H1 (cell line): Measurements from ENCODE around the gene SPINK1. TPM values are rescaled to one million over a fixed set of nuclear protein-coding genes. Genes with fewer than 3 reads are reported as not detected.

Experiments
- CTCF ChIA-PET: fragments of 300-600 bp; sonication (Branson Sonifier 250); formaldehyde crosslinking; loops from one replicate; lab custom pipeline; 2021; ENCODE audit not compliant: partially characterized antibody; lab: Charles Lee
- POLR2A ChIA-PET: fragments of 300-600 bp; sonication (Branson Sonifier 250); formaldehyde crosslinking; loops from one replicate; lab custom pipeline; 2021; ENCODE audit warnings: inconsistent platforms; ENCODE audit not compliant: partially characterized antibody; lab: Charles Lee
- DNase-seq, 2 experiments: peaks; one replicate each; pipeline versions ENCODE4 v3.0.0 to v3.0.0-alpha.2; 2010 to 2022; ENCODE audit warnings: low spot score in 2 of 2, low read depth in 1 of 2, mixed read lengths in 1 of 2
- FAIRE-seq: peaks from 2 replicates; lab custom pipeline; 2011; peaks lifted over from hg19 to GRCh38; lab: Jason Lieb, UNC
- H2AFZ ChIP-seq: 2 replicates; pipeline ENCODE4 v1.8.1; 2012; ENCODE audit warnings: low read length, inconsistent platforms
- H2AK5ac ChIP-seq: 2 replicates; pipeline ENCODE4 v1.6.1; 2013; ENCODE audit warnings: low read depth, low read length
- H2BK120ac ChIP-seq: replicated peaks from 2 replicates; pipeline ENCODE3; 2013; ENCODE audit warnings: low read depth, low read length, inconsistent platforms
- H2BK12ac ChIP-seq: 2 replicates; pipeline ENCODE4 v1.6.1; 2013; ENCODE audit warnings: low read depth, low read length
- H2BK15ac ChIP-seq: 2 replicates; pipeline ENCODE4 v1.6.1; 2013; ENCODE audit warnings: low read length
- H2BK20ac ChIP-seq: 2 replicates; pipeline ENCODE4 v1.6.1; 2013; ENCODE audit warnings: low read length
- H2BK5ac ChIP-seq: 2 replicates; pipeline ENCODE4 v1.6.1; 2013; ENCODE audit warnings: low read depth, low read length
- H3K14ac ChIP-seq: 2 replicates; pipeline ENCODE4 v1.6.1; 2013; ENCODE audit warnings: inconsistent platforms; ENCODE audit not compliant: insufficient read length
- H3K18ac ChIP-seq: 2 replicates; pipeline ENCODE4 v1.6.1; 2013; ENCODE audit warnings: low read length; ENCODE audit errors: extremely low read depth
- H3K23ac ChIP-seq: 2 replicates; pipeline ENCODE4 v1.6.1; 2013; ENCODE audit warnings: inconsistent platforms; ENCODE audit not compliant: insufficient read length
- H3K23me2 ChIP-seq: 2 replicates; pipeline ENCODE4 v1.6.1; 2013; ENCODE audit warnings: low read depth, low read length
- H3K27ac ChIP-seq: 2 replicates; pipeline ENCODE4 v1.6.1; 2011; ENCODE audit warnings: low read depth, low read length, inconsistent platforms
- H3K27me3 ChIP-seq, 4 experiments: replicated peaks in 1 of 4; 1 replicate in 1 of 4; 2 replicates in 3 of 4; pipeline versions ENCODE4 v1.6.1 to v1.8.1; 2011 to 2013; ENCODE audit warnings: low read length in 3 of 4, mild to moderate bottlenecking in 3 of 4, inconsistent platforms in 2 of 4, mixed read lengths in 2 of 4, moderate library complexity in 1 of 4; ENCODE audit not compliant: control insufficient read depth in 3 of 4, insufficient read depth in 3 of 4; ENCODE audit errors: extremely low read depth in 1 of 4
- H3K36me3 ChIP-seq, 4 experiments: 2 replicates each; pipeline versions ENCODE4 v1.6.1 to v1.8.1; 2011 to 2013; ENCODE audit warnings: mild to moderate bottlenecking in 4 of 4, low read length in 3 of 4, moderate library complexity in 2 of 4, control low read depth in 1 of 4, inconsistent platforms in 1 of 4; ENCODE audit not compliant: insufficient read depth in 4 of 4, control insufficient read depth in 2 of 4
- H3K4ac ChIP-seq: replicated peaks from 2 replicates; pipeline ENCODE3; 2013; ENCODE audit warnings: low read length, low read depth, mixed read lengths, inconsistent platforms; ENCODE audit not compliant: insufficient read length
- H3K4me1 ChIP-seq, 4 experiments: replicated peaks in 1 of 4; 1 replicate in 1 of 4; 2 replicates in 3 of 4; pipeline versions ENCODE4 v1.6.1 to v1.8.1; 2011 to 2013; ENCODE audit warnings: low read length in 3 of 4, inconsistent platforms in 2 of 4, mixed read lengths in 1 of 4; ENCODE audit not compliant: insufficient read depth in 4 of 4, control insufficient read depth in 3 of 4
- H3K4me2 ChIP-seq, 2 experiments: 2 replicates each; pipeline versions ENCODE4 v1.6.1 to v1.8.1; 2011 to 2013; ENCODE audit warnings: low read depth in 2 of 2, low read length in 2 of 2, control low read depth in 1 of 2, inconsistent platforms in 1 of 2, mild to moderate bottlenecking in 1 of 2; ENCODE audit not compliant: insufficient read depth in 1 of 2
- H3K4me3 ChIP-seq, 4 experiments: fragments of 200-600, 300-600 bp in 1 of 4; sonication (generic), shearing (Covaris generic), sonication (Bioruptor Twin) in 1 of 4; 2 replicates each; pipeline versions ENCODE4 v1.5.1 to v1.8.1; 2011 to 2016; ENCODE audit warnings: low read length in 4 of 4, low read depth in 3 of 4, control low read depth in 2 of 4, inconsistent platforms in 2 of 4, mild to moderate bottlenecking in 2 of 4, mixed read lengths in 1 of 4, moderate library complexity in 1 of 4; ENCODE audit not compliant: insufficient read depth in 2 of 4; ENCODE audit errors: extremely low read depth in 1 of 4
- H3K56ac ChIP-seq: replicated peaks from 2 replicates; pipeline ENCODE3; 2013; ENCODE audit warnings: low read depth, mild to moderate bottlenecking, mixed read lengths, low read length, inconsistent platforms; ENCODE audit not compliant: insufficient read length
- H3K79me1 ChIP-seq: 2 replicates; pipeline ENCODE4 v1.6.1; 2013; ENCODE audit warnings: low read depth, low read length, control low read depth
- H3K79me2 ChIP-seq, 2 experiments: 2 replicates each; pipeline versions ENCODE4 v1.6.1 to v1.8.1; 2012 to 2013; ENCODE audit warnings: low read length in 2 of 2, mild to moderate bottlenecking in 2 of 2, inconsistent platforms in 1 of 2; ENCODE audit not compliant: insufficient read depth in 2 of 2, control insufficient read depth in 1 of 2
- H3K9ac ChIP-seq, 4 experiments: replicated peaks in 1 of 4; 1 replicate in 1 of 4; 2 replicates in 3 of 4; pipeline versions ENCODE4 v1.6.1 to v1.8.1; 2011 to 2013; ENCODE audit warnings: low read depth in 3 of 4, low read length in 3 of 4, control low read depth in 2 of 4, mild to moderate bottlenecking in 2 of 4, moderate library complexity in 2 of 4, inconsistent platforms in 1 of 4; ENCODE audit errors: extremely low read depth in 1 of 4
- H3K9me3 ChIP-seq, 2 experiments: 2 replicates each; pipeline versions ENCODE4 v1.6.1 to v1.8.1; 2012 to 2013; ENCODE audit warnings: mild to moderate bottlenecking in 2 of 2, moderate library complexity in 2 of 2, control low read depth in 1 of 2, inconsistent platforms in 1 of 2, low read depth in 1 of 2, low read length in 1 of 2, mixed read lengths in 1 of 2; ENCODE audit not compliant: insufficient read depth in 2 of 2
- H4K20me1 ChIP-seq, 2 experiments: replicated peaks in 1 of 2; 2 replicates each; pipeline versions ENCODE3 to v1.8.1; 2011 to 2013; ENCODE audit warnings: inconsistent platforms in 2 of 2, low read length in 2 of 2, mild to moderate bottlenecking in 1 of 2; ENCODE audit not compliant: insufficient read depth in 2 of 2, control insufficient read depth in 1 of 2
- H4K5ac ChIP-seq: 2 replicates; pipeline ENCODE4 v1.6.1; 2013; ENCODE audit warnings: low read length, low read depth, mixed read lengths, inconsistent platforms; ENCODE audit not compliant: insufficient read length
- H4K8ac ChIP-seq: 2 replicates; pipeline ENCODE4 v1.8.0; 2013; ENCODE audit warnings: mild to moderate bottlenecking, moderate library complexity, low read length, inconsistent platforms; ENCODE audit not compliant: insufficient read depth; ENCODE audit errors: extremely low read depth
- H4K91ac ChIP-seq: replicated peaks from 2 replicates; pipeline ENCODE3; 2013; ENCODE audit warnings: low read length, mixed read lengths, inconsistent platforms; ENCODE audit not compliant: insufficient read length
- CREB1 ChIP-seq: IDR thresholded peaks from 2 replicates; pipeline ENCODE4 v1.6.1; 2012; ENCODE audit warnings: inconsistent platforms
- CTBP2 ChIP-seq: IDR thresholded peaks from 2 replicates; pipeline ENCODE4 v1.7.0; 2011; ENCODE audit warnings: borderline replicate concordance, mild to moderate bottlenecking, moderate library complexity, mixed read lengths, low read length; ENCODE audit not compliant: insufficient read depth, insufficient read length
- EZH2 ChIP-seq: fragments of 200-600 bp; sonication (generic); IDR thresholded peaks from 2 replicates; pipeline ENCODE4 v1.7.1; 2012; ENCODE audit warnings: low read depth, mild to moderate bottlenecking, moderate library complexity, low read length, inconsistent platforms; ENCODE audit not compliant: severe bottlenecking
- FOSL1 ChIP-seq: IDR thresholded peaks from 2 replicates; pipeline ENCODE4 v1.6.1; 2011; ENCODE audit warnings: mild to moderate bottlenecking, low read depth, low read length, moderate library complexity; ENCODE audit not compliant: insufficient read depth
- NANOG ChIP-seq: IDR thresholded peaks from 2 replicates; pipeline ENCODE4 v1.6.1; 2011; ENCODE audit warnings: low read length, low read depth, mild to moderate bottlenecking, inconsistent platforms; ENCODE audit not compliant: insufficient read depth, poor library complexity, severe bottlenecking
- POLR2A ChIP-seq, 2 experiments: IDR thresholded peaks; 1 replicate in 1 of 2; 2 replicates in 1 of 2; pipeline ENCODE4 v1.6.1; 2011; ENCODE audit warnings: low read depth in 2 of 2, low read length in 2 of 2, mild to moderate bottlenecking in 2 of 2; ENCODE audit errors: control extremely low read depth in 1 of 2
- RAD21 ChIP-seq, 2 experiments: IDR thresholded peaks in 1 of 2; conservative IDR thresholded peaks in 1 of 2; 2 replicates each; pipeline ENCODE4 v1.6.1; 2011; ENCODE audit warnings: low read depth in 2 of 2, low read length in 2 of 2, improper control_type of control experiment in 1 of 2, inconsistent platforms in 1 of 2, mild to moderate bottlenecking in 1 of 2, moderate library complexity in 1 of 2
- RXRA ChIP-seq: IDR thresholded peaks from 2 replicates; pipeline ENCODE4 v1.6.1; 2011; ENCODE audit warnings: low read depth, mild to moderate bottlenecking, low read length, moderate library complexity; ENCODE audit not compliant: insufficient read depth
- SAP30 ChIP-seq: fragments of 300-600 bp; sonication (generic); IDR thresholded peaks from 2 replicates; pipeline ENCODE4 v1.7.1; 2012; ENCODE audit warnings: low read length, moderate library complexity, mild to moderate bottlenecking, inconsistent platforms; ENCODE audit not compliant: insufficient read depth, insufficient replicate concordance
- SP1 ChIP-seq: IDR thresholded peaks from 2 replicates; pipeline ENCODE4 v1.6.1; 2011; ENCODE audit warnings: low read depth, low read length
- SP4 ChIP-seq: IDR thresholded peaks from 2 replicates; pipeline ENCODE4 v1.6.1; 2012; ENCODE audit warnings: low read length, inconsistent platforms
- USF2 ChIP-seq: IDR thresholded peaks from 2 replicates; pipeline ENCODE4 v1.6.1; 2011; ENCODE audit warnings: low read length, improper control_type of control experiment
- WGBS, 2 experiments: shearing (Covaris generic) in 1 of 2; methylation state at CpG; one replicate each; pipeline versions ENCODE4 v1.1.6 to v1.1.7; 2013 to 2015; ENCODE audit warnings: low lambda C conversion rate in 2 of 2, mixed read lengths in 2 of 2, inconsistent platforms in 1 of 2, low coverage in 1 of 2, missing lambda C conversion rate in 1 of 2; ENCODE audit not compliant: insufficient replicate concordance in 2 of 2, insufficient coverage in 1 of 2, insufficient read length in 1 of 2; ENCODE audit errors: extremely low coverage in 1 of 2, missing lambda C conversion rate in 1 of 2; 5-methylcytosine and 5-hydroxymethylcytosine counted together
- polyA plus RNA-seq, 7 experiments: library from polyadenylated mRNA; depleted of rRNA in 3 of 7; stranded (reverse) in 5 of 7; unstranded in 2 of 7; fragments of >200 nt in 5 of 7; fragments of 200-250 nt in 2 of 7; gene quantifications; 1 replicate in 5 of 7; 2 replicates in 1 of 7; 4 replicates in 1 of 7; pipeline versions ENCODE4 v1.2.1 to v1.2.3, GENCODE V29; 2011 to 2013; ENCODE audit warnings: missing spikeins in 2 of 7, mixed read lengths in 2 of 7
- total RNA-seq: library from RNA; stranded (reverse); fragmentation: NEBNext Ultra II Directional; extraction: Animal tissue kit (Norgen Biotek cat#: 25700); gene quantifications from 2 replicates; pipeline ENCODE4 v1.2.1, GENCODE V29; 2021

Gene SPINK1
- total and polyA plus RNA-seq, 2 of the 8 experiments (the other 6 are each of a cell fraction or from before 2014, with no cell fraction given) = 0.48 to 1.3 TPM

- Histone ChIP-seq H3K18ac (no peak overlapping the region), H3K14ac (no peak overlapping the region), H3K4me1 (peaks cover 5 to 15% (median 11%) of the 10 kb centered on the region in 4 experiments), H3K4me3 (no peak overlapping the region), H2AFZ (no peak overlapping the region), H3K23ac (no peak overlapping the region), H4K5ac (no peak overlapping the region), H3K27me3 (no peaks in the 10 kb centered on the region), H2BK5ac (no peak overlapping the region), H3K4me2 (no peak overlapping the region), H3K9me3 (no peaks in the 10 kb centered on the region), H3K79me1 (peaks cover 4% of the 10 kb centered on the region; the same call in 1 of the 2 replicates), H2BK120ac (no peak overlapping the region), H3K36me3 (peaks cover 0 to 20% (median 2%) of the 10 kb centered on the region in 4 experiments; a peak in 4 of 8 replicates), H2BK20ac (no peak overlapping the region), H3K56ac (no peak overlapping the region), H3K23me2 (no peaks in the 10 kb centered on the region), H2BK15ac (peak overlapping the region; percentile 62; the same call in 1 of the 2 replicates), H3K9ac (no peak overlapping the region), H4K20me1 (no peaks in the 10 kb centered on the region), H3K79me2 (peaks cover 10 to 46% of the 10 kb centered on the region in 2 experiments; a peak in 3 of 4 replicates), H4K91ac (no peak overlapping the region), H2BK12ac (no peak overlapping the region), H3K27ac (no peak overlapping the region), H3K4ac (no peak overlapping the region), H2AK5ac (no peak overlapping the region; the same call in 1 of the 2 replicates), H4K8ac (no peak overlapping the region)
- FAIRE-seq (peak; percentile 81), DNase-seq (no peak)
- CTCF ChIA-PET = interaction anchor here (0.7 to 17.4 kb wide), 12 partner anchors 9 to 108 kb away, joined by 3 to 163 read pairs (median 3); no protein-coding TSS in a partner anchor
- POLR2A ChIA-PET = interaction anchor here (1.7 to 20.0 kb wide), 2 partner anchors 13 to 20 kb away, joined by 6 to 730 read pairs; no protein-coding TSS in a partner anchor
- WGBS, 2 experiments = 95% methylated on average over 2 of the region's 2 CpGs; no CpG with 5 or more reads in 1 of the 2 experiments
- TF ChIP-seq FOSL1 (no peak), SP1 (no peak), USF2 (no peak), RXRA (no peak), SAP30 (no peak), EZH2 (no peak), SP4 (no peak), CTBP2 (no peak), RAD21 (IDR thresholded peaks at IDR 0.05 in 1 of 2, conservative IDR thresholded peaks at IDR 0.05 in 1 of 2; ENCODE audit: low read depth in 2 of 2, low read length in 2 of 2) (no peak), NANOG (no peak), CREB1 (no peak), POLR2A (IDR thresholded peaks at IDR 0.05; ENCODE audit: control extremely low read depth in 1 of 2, low read depth in 2 of 2, low read length in 2 of 2) (no peak)
Measured at GRCh38 chr5:147880487-147880886, 49.0 kb upstream of the SPINK1 start.
